Stomach (tissue), 4 donors: ENCODE results near the gene ZNF19.

Source experiments
- POLR2A ChIP-seq, 4 donors: fragments of 450-650 bp; IDR thresholded peaks; one replicate each; pipeline ENCODE4 v1.6.1; 2016; ENCODE audit warnings: antibody characterized with exemption in 4 of 4, control low read depth in 2 of 4, mild to moderate bottlenecking in 1 of 4, moderate library complexity in 1 of 4
- TF ChIP-seq, protein P1 (sequence below), 7 experiments: fragments of 450-650 bp in 4 of 7; fragments of 200-600 bp in 3 of 7; sonication (generic) in 3 of 7; IDR thresholded peaks; one replicate each; pipeline ENCODE4 v1.5.1; 2016 to 2019; ENCODE audit warnings: antibody characterized with exemption in 7 of 7, control low read depth in 2 of 7, mild to moderate bottlenecking in 1 of 7

GRCh38 chr16:71431176-71431575 is 57.9 kb downstream of the ZNF19 start:
- TF ChIP-seq, protein P1, sequence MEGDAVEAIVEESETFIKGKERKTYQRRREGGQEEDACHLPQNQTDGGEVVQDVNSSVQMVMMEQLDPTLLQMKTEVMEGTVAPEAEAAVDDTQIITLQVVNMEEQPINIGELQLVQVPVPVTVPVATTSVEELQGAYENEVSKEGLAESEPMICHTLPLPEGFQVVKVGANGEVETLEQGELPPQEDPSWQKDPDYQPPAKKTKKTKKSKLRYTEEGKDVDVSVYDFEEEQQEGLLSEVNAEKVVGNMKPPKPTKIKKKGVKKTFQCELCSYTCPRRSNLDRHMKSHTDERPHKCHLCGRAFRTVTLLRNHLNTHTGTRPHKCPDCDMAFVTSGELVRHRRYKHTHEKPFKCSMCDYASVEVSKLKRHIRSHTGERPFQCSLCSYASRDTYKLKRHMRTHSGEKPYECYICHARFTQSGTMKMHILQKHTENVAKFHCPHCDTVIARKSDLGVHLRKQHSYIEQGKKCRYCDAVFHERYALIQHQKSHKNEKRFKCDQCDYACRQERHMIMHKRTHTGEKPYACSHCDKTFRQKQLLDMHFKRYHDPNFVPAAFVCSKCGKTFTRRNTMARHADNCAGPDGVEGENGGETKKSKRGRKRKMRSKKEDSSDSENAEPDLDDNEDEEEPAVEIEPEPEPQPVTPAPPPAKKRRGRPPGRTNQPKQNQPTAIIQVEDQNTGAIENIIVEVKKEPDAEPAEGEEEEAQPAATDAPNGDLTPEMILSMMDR (IDR thresholded peaks at IDR 0.05): no peak
- TF ChIP-seq POLR2A (IDR thresholded peaks at IDR 0.05): no peak
